ENCODE results near the gene HNF1A. TPM values are rescaled to one million over a fixed set of nuclear protein-coding genes. Genes with fewer than 3 reads are reported as not detected.

The HNF1A gene
- total RNA-seq, 1 experiment from 2014 or later = not detected

DNA sequence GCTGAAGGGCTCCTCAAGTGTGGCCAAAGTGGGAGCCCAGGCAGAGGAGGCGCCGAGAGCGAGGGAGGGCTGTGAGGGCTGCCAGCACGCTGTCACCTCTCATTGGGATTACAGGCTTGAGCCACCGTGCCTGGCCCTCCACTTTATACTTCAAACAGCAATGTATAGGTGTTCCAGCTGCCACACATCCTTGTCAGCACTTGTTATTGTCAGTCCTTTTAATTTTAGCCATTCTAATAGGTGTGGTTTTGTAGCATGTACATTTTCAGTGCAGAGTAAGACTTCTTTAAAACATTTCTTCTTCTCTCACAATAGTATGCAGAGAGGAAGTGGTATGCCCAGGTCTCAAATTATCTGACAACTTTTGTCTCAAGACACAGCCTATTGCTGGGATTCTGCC lies 27.5 kb upstream of the HNF1A start:
- H3K4me2 ChIP-seq (ENCODE audit: low read length) = no peak overlapping the region
- no peaks in the 10 kb centered on the region for H3K27me3 ChIP-seq (ENCODE audit: insufficient read depth, low read length)
- ChIA-PET POLR2A (no interaction called here), CTCF (no interaction called here), RAD21 (ENCODE audit: low non-redundant PET in 1 of 2, low total read pairs in 2 of 2, uncharacterized antibody in 2 of 2, unreplicated experiment in 2 of 2) (no interaction called here)
- no peak overlapping the region for H3K27ac ChIP-seq (ENCODE audit: low read depth, low read length)
- no peaks in the 10 kb centered on the region for H4K20me1 ChIP-seq (ENCODE audit: insufficient read depth)
- no peaks in the 10 kb centered on the region for H3K9me2 ChIP-seq (ENCODE audit: insufficient read depth)
- no peak overlapping the region for H3K9ac ChIP-seq (ENCODE audit: low read length)
- no peaks in the 10 kb centered on the region for H3K36me3 ChIP-seq (ENCODE audit: control insufficient read depth in 1 of 2, insufficient read depth in 2 of 2, low read length in 2 of 2)
- H3K79me2 ChIP-seq (ENCODE audit: insufficient read depth, low read length) = no peaks in the 10 kb centered on the region
- H3K9me3 ChIP-seq (ENCODE audit: control insufficient read depth in 1 of 2, insufficient read depth in 1 of 2, low read depth in 1 of 2, low read length in 2 of 2) = no peaks in the 10 kb centered on the region
- DNase-seq (ENCODE audit: low read depth, low spot score) (no peak), ATAC-seq (no peak)
- H3K4me1 ChIP-seq (ENCODE audit: control insufficient read depth in 1 of 2, insufficient read depth in 2 of 2, low read length in 2 of 2) = peaks cover 5 to 27% of the 10 kb centered on the region in 2 experiments; a peak in 3 of 4 replicates
- H3K4me3 ChIP-seq (replicated peaks in 1 of 2; ENCODE audit: low read depth in 1 of 2, low read length in 2 of 2) = no peak overlapping the region
- H2AFZ ChIP-seq (ENCODE audit: low read depth, low read length, poor library complexity, severe bottlenecking) = no peak overlapping the region
- BruUV-seq (replicated peaks) = no TSS peak
- TF ChIP-seq ZNF274 (IDR thresholded peaks at IDR 0.05; ENCODE audit: low read depth, low read length) (no peak), MAX (IDR thresholded peaks at IDR 0.05) (no peak), TCF7L2 (IDR thresholded peaks at IDR 0.05; ENCODE audit: borderline replicate concordance, extremely low read depth, insufficient read depth, insufficient read length) (no peak), CBX3 (IDR thresholded peaks at IDR 0.05; ENCODE audit: low read depth) (no peak), CEBPB (IDR thresholded peaks at IDR 0.05; ENCODE audit: low read depth) (no peak), SRF (IDR thresholded peaks at IDR 0.05; ENCODE audit: low read depth) (no peak), EGR1 (IDR thresholded peaks at IDR 0.05; ENCODE audit: low read depth) (no peak), YY1 (IDR thresholded peaks at IDR 0.05; ENCODE audit: extremely low read depth, insufficient replicate concordance, low read depth, low read length) (no peak), RAD21 (IDR thresholded peaks at IDR 0.05; ENCODE audit: low read depth) (no peak), SIN3A (IDR thresholded peaks at IDR 0.05; ENCODE audit: low read depth) (no peak), SP1 (IDR thresholded peaks at IDR 0.05; ENCODE audit: low read depth) (no peak), POLR2AphosphoS5 (IDR thresholded peaks at IDR 0.05; ENCODE audit: low read depth, low read length) (no peak), EZH2 (IDR thresholded peaks at IDR 0.05) (no peak), JUND (IDR thresholded peaks at IDR 0.05) (no peak)
- intact Hi-C loops (cut with micrococcal nuclease) = no loop called here
